ENCODE data around the gene ARMC9.
"Not testable (repeated sequence)": the region's sequence is repeated elsewhere in the genome, so short reads cannot be mapped to it uniquely, and the experiment has no call there.

The ARMC9 gene

GRCh38 chr2:231244382-231245248 is 46.2 kb downstream of the ARMC9 start:
- no peak for DNase-seq (ENCODE audit: low read depth in 3 of 3, low spot score in 1 of 3)

GRCh38 chr2:231245249-231246094 is 47.0 kb downstream of the ARMC9 start:
- DNase-seq (ENCODE audit: low read depth in 3 of 3, low spot score in 1 of 3): no peak

GRCh38 chr2:231246171-231246842 is 47.9 kb downstream of the ARMC9 start:
- no peak for DNase-seq (ENCODE audit: low read depth in 3 of 3, low spot score in 1 of 3)

GRCh38 chr2:231250146-231250545 is 51.7 kb downstream of the ARMC9 start:
- DNase-seq (ENCODE audit: low read depth in 3 of 3, low spot score in 1 of 3): no peak

GRCh38 chr2:231250698-231251097 is 52.3 kb downstream of the ARMC9 start:
- no peak for DNase-seq (ENCODE audit: low read depth in 3 of 3, low spot score in 1 of 3)

GRCh38 chr2:231253292-231253691 is 54.9 kb downstream of the ARMC9 start:
- DNase-seq (ENCODE audit: low read depth in 3 of 3, low spot score in 1 of 3): not testable (repeated sequence)

- no peak for DNase-seq (ENCODE audit: low read depth in 3 of 3, low spot score in 1 of 3)
These were observed 58.1 kb downstream of the ARMC9 start for GRCh38 chr2:231256494-231256893.

- no peak for DNase-seq (ENCODE audit: low read depth in 3 of 3, low spot score in 1 of 3)
These were observed 59.3 kb downstream of the ARMC9 start for GRCh38 chr2:231257763-231258162.

GRCh38 chr2:231258701-231259100 is 60.3 kb downstream of the ARMC9 start:
- no peak for DNase-seq (ENCODE audit: low read depth in 3 of 3, low spot score in 1 of 3)

- no peak for DNase-seq (ENCODE audit: low read depth in 3 of 3, low spot score in 1 of 3)
These were observed 60.7 kb downstream of the ARMC9 start for GRCh38 chr2:231259104-231259503.

- DNase-seq (ENCODE audit: low read depth in 3 of 3, low spot score in 1 of 3): no peak
These were observed 62.2 kb downstream of the ARMC9 start for GRCh38 chr2:231260442-231261208.

- DNase-seq (ENCODE audit: low read depth in 3 of 3, low spot score in 1 of 3): no peak
These were observed 64.8 kb downstream of the ARMC9 start for GRCh38 chr2:231263118-231263831.

GRCh38 chr2:231270221-231271114 is 72.0 kb downstream of the ARMC9 start:
- no peak for DNase-seq (ENCODE audit: low read depth in 3 of 3, low spot score in 1 of 3)

- no peak for DNase-seq (ENCODE audit: low read depth in 3 of 3, low spot score in 1 of 3)
These were observed 74.6 kb downstream of the ARMC9 start for GRCh38 chr2:231272991-231273390.

GRCh38 chr2:231276987-231277386 is 78.6 kb downstream of the ARMC9 start:
- no peak for DNase-seq (ENCODE audit: low read depth in 3 of 3, low spot score in 1 of 3)

- no peak for DNase-seq (ENCODE audit: low read depth in 3 of 3, low spot score in 1 of 3)
These were observed 79.5 kb downstream of the ARMC9 start for GRCh38 chr2:231277962-231278361.

- no peak for DNase-seq (ENCODE audit: low read depth in 3 of 3, low spot score in 1 of 3)
These were observed 80.4 kb downstream of the ARMC9 start for GRCh38 chr2:231278868-231279267.

GRCh38 chr2:231280846-231281245 is 82.4 kb downstream of the ARMC9 start:
- DNase-seq (ENCODE audit: low read depth in 3 of 3, low spot score in 1 of 3): no peak

- no peak for DNase-seq (ENCODE audit: low read depth in 3 of 3, low spot score in 1 of 3)
These were observed 85.9 kb downstream of the ARMC9 start for GRCh38 chr2:231284296-231284695.

Measured in stimulated activated CD4-positive, alpha-beta T cell treated with anti-CD3 and anti-CD28 coated beads, TNF-alpha, amount 100 ng/mL, for 1 hour (primary cell).